ENCODE data around the gene UCP2.

Gene UCP2

DNA sequence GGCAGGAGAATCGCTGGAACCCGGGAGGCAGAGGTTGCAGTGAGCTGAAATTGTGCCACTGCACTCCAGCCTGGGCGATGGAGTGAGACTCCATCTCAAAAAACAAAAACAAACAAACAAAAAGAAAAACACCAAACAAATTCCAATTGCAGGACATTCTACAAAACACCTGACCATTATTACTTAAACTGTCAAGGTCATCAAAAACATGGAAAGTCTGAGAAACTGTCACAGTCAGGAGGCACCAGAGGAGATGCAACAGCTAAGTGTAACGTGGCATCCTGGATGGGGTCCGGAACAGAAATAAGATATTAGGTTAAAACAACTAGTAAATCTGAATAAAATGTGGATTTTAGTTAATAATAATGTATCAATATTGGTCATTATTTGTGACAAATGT is 32.7 kb downstream of the UCP2 start:
- TF ChIP-seq, protein P1, sequence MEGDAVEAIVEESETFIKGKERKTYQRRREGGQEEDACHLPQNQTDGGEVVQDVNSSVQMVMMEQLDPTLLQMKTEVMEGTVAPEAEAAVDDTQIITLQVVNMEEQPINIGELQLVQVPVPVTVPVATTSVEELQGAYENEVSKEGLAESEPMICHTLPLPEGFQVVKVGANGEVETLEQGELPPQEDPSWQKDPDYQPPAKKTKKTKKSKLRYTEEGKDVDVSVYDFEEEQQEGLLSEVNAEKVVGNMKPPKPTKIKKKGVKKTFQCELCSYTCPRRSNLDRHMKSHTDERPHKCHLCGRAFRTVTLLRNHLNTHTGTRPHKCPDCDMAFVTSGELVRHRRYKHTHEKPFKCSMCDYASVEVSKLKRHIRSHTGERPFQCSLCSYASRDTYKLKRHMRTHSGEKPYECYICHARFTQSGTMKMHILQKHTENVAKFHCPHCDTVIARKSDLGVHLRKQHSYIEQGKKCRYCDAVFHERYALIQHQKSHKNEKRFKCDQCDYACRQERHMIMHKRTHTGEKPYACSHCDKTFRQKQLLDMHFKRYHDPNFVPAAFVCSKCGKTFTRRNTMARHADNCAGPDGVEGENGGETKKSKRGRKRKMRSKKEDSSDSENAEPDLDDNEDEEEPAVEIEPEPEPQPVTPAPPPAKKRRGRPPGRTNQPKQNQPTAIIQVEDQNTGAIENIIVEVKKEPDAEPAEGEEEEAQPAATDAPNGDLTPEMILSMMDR (IDR thresholded peaks at IDR 0.05; ENCODE audit: low read depth, low read length, missing control alignments), result no peak
- no peaks in the 10 kb centered on the region for H3K36me3 ChIP-seq (replicated peaks)
- no peak overlapping the region for H3K4me3 ChIP-seq (ENCODE audit: low read depth, low read length)
- no peak for DNase-seq
- in situ Hi-C loops (cut with HindIII; ENCODE audit: low pct_ligation_motif_present, low sequenced_read_pairs), result no loop called here
- no peak overlapping the region for H3K27ac ChIP-seq
- no peaks in the 10 kb centered on the region for H3K27me3 ChIP-seq (replicated peaks)

DNA sequence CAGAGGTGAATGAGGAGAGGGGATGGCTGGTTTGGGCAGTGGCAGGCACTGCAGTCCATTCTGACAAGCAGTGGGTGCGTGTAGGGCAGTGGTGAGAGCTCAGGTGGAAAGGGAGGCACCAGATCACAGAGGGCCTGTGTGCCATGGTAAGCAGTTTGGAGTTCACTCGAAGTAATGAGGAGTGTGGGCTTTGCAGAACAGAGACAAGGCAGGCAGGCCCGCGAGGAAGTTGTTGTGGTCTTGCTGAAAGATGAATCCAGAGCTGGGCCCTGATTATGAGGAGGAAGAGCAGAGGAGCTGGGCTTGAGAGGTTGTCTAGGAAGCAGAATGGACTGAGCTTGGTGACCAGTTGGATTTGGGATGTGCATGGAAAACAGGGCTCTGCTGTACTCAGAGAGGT is 33.4 kb downstream of the UCP2 start:
- TF ChIP-seq, protein P1 (IDR thresholded peaks at IDR 0.05; ENCODE audit: low read depth, low read length, missing control alignments), result no peak
- Histone ChIP-seq H3K4me3 (ENCODE audit: low read depth, low read length) (no peak overlapping the region), H3K27me3 (replicated peaks) (no peaks in the 10 kb centered on the region), H3K36me3 (replicated peaks) (no peaks in the 10 kb centered on the region), H3K27ac (no peak overlapping the region)
- in situ Hi-C loops (cut with HindIII; ENCODE audit: low pct_ligation_motif_present, low sequenced_read_pairs), result no loop called here
- no peak for DNase-seq

DNA sequence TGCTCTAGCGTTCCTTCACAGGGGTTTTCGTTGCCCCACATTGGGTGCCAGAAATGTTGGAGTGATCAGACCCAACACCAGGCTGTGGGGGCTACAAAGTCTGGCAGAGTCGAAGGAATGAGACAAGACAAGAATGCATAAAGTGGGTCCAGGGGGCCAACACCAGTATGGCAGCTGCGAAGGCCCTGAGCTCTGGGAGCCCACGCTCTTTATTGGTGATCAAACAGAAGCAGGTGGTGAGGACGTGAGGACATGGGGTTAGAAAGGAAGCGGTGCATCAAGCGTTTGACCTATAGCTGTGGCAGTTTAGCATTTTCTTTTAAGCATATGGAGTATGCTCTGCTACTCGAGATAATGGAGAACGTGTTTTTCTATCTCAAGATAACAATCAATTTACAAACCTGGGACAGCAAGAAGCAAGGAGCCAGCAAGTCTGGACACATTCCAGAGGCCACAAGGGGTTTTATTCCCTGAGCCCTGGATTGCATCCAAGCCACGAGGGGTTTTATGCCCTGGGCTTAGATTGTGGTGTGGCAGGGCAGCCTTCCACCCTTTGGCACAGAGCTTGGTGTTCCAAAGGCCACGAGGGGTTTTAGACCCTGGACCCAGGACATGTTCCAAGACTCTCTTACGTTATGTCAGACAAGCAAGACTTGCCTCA is 35.7 kb downstream of the UCP2 start:
- no peak overlapping the region for H3K4me3 ChIP-seq (ENCODE audit: low read depth, low read length)
- H3K27ac ChIP-seq, result no peak overlapping the region
- in situ Hi-C loops (cut with HindIII; ENCODE audit: low pct_ligation_motif_present, low sequenced_read_pairs), result no loop called here
- no peaks in the 10 kb centered on the region for H3K27me3 ChIP-seq (replicated peaks)
- TF ChIP-seq, protein P1 (IDR thresholded peaks at IDR 0.05; ENCODE audit: low read depth, low read length, missing control alignments), result no peak
- DNase-seq, result no peak
- H3K36me3 ChIP-seq (replicated peaks), result no peaks in the 10 kb centered on the region

DNA sequence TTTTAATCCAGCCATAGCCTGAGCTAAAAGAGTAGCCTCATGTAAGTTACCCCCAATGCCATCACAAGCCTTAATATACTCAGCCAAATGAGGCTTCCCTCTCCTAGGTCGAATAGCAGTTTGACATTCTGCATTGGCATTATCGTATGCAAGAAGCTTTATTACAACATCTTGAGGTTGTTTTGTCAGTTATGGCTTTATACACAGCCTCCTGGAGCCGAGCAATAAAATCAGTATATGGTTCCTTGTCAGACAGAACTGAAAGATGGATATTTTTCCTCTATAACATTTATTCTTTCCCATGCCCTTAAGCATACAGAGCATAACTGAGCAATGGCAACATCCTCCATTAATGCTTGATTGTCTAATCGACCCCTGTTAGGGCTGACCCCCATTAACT is 37.2 kb downstream of the UCP2 start:
- in situ Hi-C loops (cut with HindIII; ENCODE audit: low pct_ligation_motif_present, low sequenced_read_pairs), result no loop called here
- H3K4me3 ChIP-seq (ENCODE audit: low read depth, low read length), result no peak overlapping the region
- no peaks in the 10 kb centered on the region for H3K36me3 ChIP-seq (replicated peaks)
- no peak for DNase-seq
- H3K27me3 ChIP-seq (replicated peaks), result no peaks in the 10 kb centered on the region
- no peak overlapping the region for H3K27ac ChIP-seq
- TF ChIP-seq, protein P1 (IDR thresholded peaks at IDR 0.05; ENCODE audit: low read depth, low read length, missing control alignments), result no peak

DNA sequence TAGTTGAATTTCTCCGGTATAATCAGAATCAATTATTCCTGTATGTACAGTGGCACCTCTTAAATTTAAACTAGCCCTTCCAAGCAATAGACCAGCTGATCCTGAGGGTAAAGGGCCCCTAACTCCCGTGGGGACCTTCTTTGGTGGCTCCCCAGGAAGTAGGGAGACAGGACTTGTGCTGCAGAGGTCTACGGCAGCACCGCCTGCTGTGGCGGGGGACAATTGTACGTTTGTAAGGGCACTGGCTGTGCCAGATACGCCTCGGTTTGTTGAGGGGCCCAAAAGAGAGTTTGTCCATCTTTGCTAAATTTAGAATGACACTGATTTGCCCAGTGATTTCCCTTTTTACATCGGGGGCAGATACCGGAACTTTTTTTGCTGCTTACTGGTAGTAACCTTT is 37.7 kb downstream of the UCP2 start:
- Histone ChIP-seq H3K4me3 (ENCODE audit: low read depth, low read length) (no peak overlapping the region), H3K27ac (no peak overlapping the region), H3K36me3 (replicated peaks) (no peaks in the 10 kb centered on the region), H3K27me3 (replicated peaks) (no peaks in the 10 kb centered on the region)
- DNase-seq, result no peak
- in situ Hi-C loops (cut with HindIII; ENCODE audit: low pct_ligation_motif_present, low sequenced_read_pairs), result no loop called here
- TF ChIP-seq, protein P1 (IDR thresholded peaks at IDR 0.05; ENCODE audit: low read depth, low read length, missing control alignments), result no peak

DNA sequence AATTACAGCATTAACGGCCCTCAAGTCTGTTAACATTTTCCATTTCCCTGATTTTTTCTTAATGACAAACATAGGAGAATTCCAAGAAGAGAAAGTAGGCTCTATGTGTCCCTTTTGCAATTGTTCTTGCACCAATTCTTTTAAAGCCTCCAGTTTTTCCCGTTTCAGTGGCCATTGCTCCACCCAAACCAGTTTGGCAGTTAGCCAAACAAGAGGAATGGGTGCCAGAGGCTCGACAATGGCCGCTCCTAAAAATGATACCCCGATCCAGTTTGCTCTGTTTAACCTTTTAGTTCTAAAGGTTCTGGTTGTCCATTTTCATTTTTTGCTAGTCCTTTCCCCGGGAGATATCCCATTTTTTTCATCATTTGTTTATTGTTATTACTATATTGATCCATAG is 38.6 kb downstream of the UCP2 start:
- no peaks in the 10 kb centered on the region for H3K27me3 ChIP-seq (replicated peaks)
- no peak for DNase-seq
- H3K36me3 ChIP-seq (replicated peaks), result no peaks in the 10 kb centered on the region
- no peak overlapping the region for H3K27ac ChIP-seq
- H3K4me3 ChIP-seq (ENCODE audit: low read depth, low read length), result no peak overlapping the region
- in situ Hi-C loops (cut with HindIII; ENCODE audit: low pct_ligation_motif_present, low sequenced_read_pairs), result no loop called here
- TF ChIP-seq, protein P1 (IDR thresholded peaks at IDR 0.05; ENCODE audit: low read depth, low read length, missing control alignments), result no peak

Data from brain microvascular endothelial cell (primary cell).